Keratinocyte (primary cell): ENCODE results near the gene LRRIQ4. TPM values are rescaled to one million over a fixed set of nuclear protein-coding genes. Genes with fewer than 3 reads are reported as not detected.

Experiments
- DNase-seq: peaks from one replicate; pipeline ENCODE4 v3.0.0-alpha.2; 2011; ENCODE audit warnings: low read depth, missing footprints, low spot score
- FAIRE-seq: peaks from 2 replicates; lab custom pipeline; 2011; peaks lifted over from hg19 to GRCh38; lab: Jason Lieb, UNC
- H2AFZ ChIP-seq: 2 replicates; pipeline ENCODE4 v1.6.0; 2012; ENCODE audit warnings: low read length, control low read depth, inconsistent platforms; ENCODE audit not compliant: control insufficient read depth
- H3K27ac ChIP-seq: 2 replicates; pipeline ENCODE4 v1.5.1; 2011; ENCODE audit warnings: low read length; ENCODE audit not compliant: control insufficient read depth, insufficient read depth
- H3K27me3 ChIP-seq: 3 replicates; pipeline ENCODE4 v1.6.0; 2011; ENCODE audit warnings: low read length; ENCODE audit not compliant: control insufficient read depth, insufficient read depth; ENCODE audit errors: extremely low read depth
- H3K36me3 ChIP-seq, 2 experiments: 2 replicates in 1 of 2; 3 replicates in 1 of 2; pipeline ENCODE4 v1.5.1; 2011; ENCODE audit warnings: low read length in 2 of 2, mild to moderate bottlenecking in 1 of 2; ENCODE audit not compliant: control insufficient read depth in 2 of 2, insufficient read depth in 2 of 2; ENCODE audit errors: extremely low read depth in 1 of 2
- H3K4me1 ChIP-seq: 3 replicates; pipeline ENCODE4 v1.5.1; 2011; ENCODE audit warnings: low read length; ENCODE audit not compliant: control insufficient read depth, insufficient read depth; ENCODE audit errors: extremely low read depth
- H3K4me2 ChIP-seq: 3 replicates; pipeline ENCODE4 v1.6.0; 2011; ENCODE audit warnings: low read depth, low read length; ENCODE audit not compliant: control insufficient read depth, insufficient read depth; ENCODE audit errors: extremely low read depth
- H3K4me3 ChIP-seq, 3 experiments: fragments of 200-600 bp in 1 of 3; sonication (generic) in 1 of 3; 2 replicates in 2 of 3; 3 replicates in 1 of 3; pipeline ENCODE4 v1.5.1; 2011 to 2016; ENCODE audit warnings: low read length in 3 of 3, mild to moderate bottlenecking in 3 of 3, control low read depth in 2 of 3, inconsistent platforms in 1 of 3, low read depth in 1 of 3, mixed read lengths in 1 of 3, mixed run types in 1 of 3, moderate library complexity in 1 of 3; ENCODE audit not compliant: control insufficient read depth in 2 of 3, insufficient read depth in 2 of 3; ENCODE audit errors: extremely low read depth in 1 of 3
- H3K79me2 ChIP-seq: 2 replicates; pipeline ENCODE4 v1.6.0; 2012; ENCODE audit warnings: low read length; ENCODE audit not compliant: control insufficient read depth, insufficient read depth
- H3K9ac ChIP-seq: 3 replicates; pipeline ENCODE4 v1.6.0; 2011; ENCODE audit warnings: low read length; ENCODE audit not compliant: control insufficient read depth, insufficient read depth; ENCODE audit errors: extremely low read depth
- H3K9me1 ChIP-seq: 3 replicates; pipeline ENCODE4 v1.6.0; 2011; ENCODE audit warnings: low read length; ENCODE audit not compliant: control insufficient read depth, insufficient read depth; ENCODE audit errors: extremely low read depth
- H3K9me3 ChIP-seq: 2 replicates; pipeline ENCODE4 v1.5.1; 2012; ENCODE audit warnings: low read depth, low read length; ENCODE audit not compliant: control insufficient read depth
- H4K20me1 ChIP-seq: 3 replicates; pipeline ENCODE4 v1.6.0; 2011; ENCODE audit warnings: low read length; ENCODE audit not compliant: control insufficient read depth, insufficient read depth; ENCODE audit errors: extremely low read depth
- CTCF ChIP-seq, 3 experiments: IDR thresholded peaks in 1 of 3; conservative IDR thresholded peaks in 1 of 3; optimal IDR thresholded peaks in 1 of 3; 2 replicates in 2 of 3; 3 replicates in 1 of 3; pipeline versions ENCODE3 to v1.5.1; 2011; ENCODE audit warnings: low read length in 3 of 3, mild to moderate bottlenecking in 3 of 3, moderate library complexity in 2 of 3, control low read depth in 1 of 3, inconsistent platforms in 1 of 3; ENCODE audit not compliant: insufficient read depth in 2 of 3; ENCODE audit errors: extremely low read depth in 1 of 3
- EZH2 ChIP-seq: IDR thresholded peaks from one replicate; pipeline ENCODE4 v1.6.1; 2012; ENCODE audit warnings: inconsistent platforms, mild to moderate bottlenecking, low read length, moderate library complexity
- dilution Hi-C: fragments of 300-500 bp; cut with MboI; formaldehyde crosslinking; loops from one replicate; pipeline ENCODE4 v1.7.0; 2020; ENCODE audit warnings: low sequenced_read_pairs; ENCODE audit not compliant: extremely low pct_ligation_motif_present
- polyA plus RNA-seq, 5 experiments: library from polyadenylated mRNA; depleted of rRNA in 3 of 5; stranded (reverse) in 3 of 5; stranded (forward) in 1 of 5; unstranded in 1 of 5; fragments of >200 nt; gene quantifications; 1 replicate in 1 of 5; 2 replicates in 3 of 5; 3 replicates in 1 of 5; pipeline versions ENCODE4 v1.2.1 to v1.2.3, GENCODE V29; 2011 to 2012; ENCODE audit warnings: missing spikeins in 2 of 5, low read depth in 1 of 5, low replicate concordance in 1 of 5

The LRRIQ4 gene
- polyA plus RNA-seq, 1 donor (not counting 4 experiments of a cell fraction or from before 2014, with no cell fraction given) = not detected

- dilution Hi-C loops = no loop called here
- no peak overlapping the region for H3K4me2 ChIP-seq
- no peak overlapping the region for H3K4me3 ChIP-seq
- no peak for TF ChIP-seq CTCF (optimal IDR thresholded peaks at IDR 0.05 in 1 of 3, IDR thresholded peaks at IDR 0.05 in 1 of 3, conservative IDR thresholded peaks at IDR 0.05 in 1 of 3; ENCODE audit: extremely low read depth in 1 of 3, insufficient read depth in 2 of 3, low read length in 3 of 3)
- TF ChIP-seq EZH2 = no peak
- DNase-seq = no peak
- no peak overlapping the region for H3K9ac ChIP-seq
- H3K9me1 ChIP-seq = no peaks in the 10 kb centered on the region
- no peak for FAIRE-seq
- no peaks in the 10 kb centered on the region for H3K4me1 ChIP-seq
- H3K27me3 ChIP-seq = no peaks in the 10 kb centered on the region
- no peaks in the 10 kb centered on the region for H3K79me2 ChIP-seq
- H3K27ac ChIP-seq = no peak overlapping the region
- no peaks in the 10 kb centered on the region for H3K9me3 ChIP-seq
- no peaks in the 10 kb centered on the region for H4K20me1 ChIP-seq
- H3K36me3 ChIP-seq = no peaks in the 10 kb centered on the region
- H2AFZ ChIP-seq = no peak overlapping the region
Observed at GRCh38 chr3:169804681-169805080, 8.0 kb upstream of the LRRIQ4 start.

- TF ChIP-seq EZH2 (no peak), CTCF (optimal IDR thresholded peaks at IDR 0.05 in 1 of 3, IDR thresholded peaks at IDR 0.05 in 1 of 3, conservative IDR thresholded peaks at IDR 0.05 in 1 of 3; ENCODE audit: extremely low read depth in 1 of 3, insufficient read depth in 2 of 3, low read length in 3 of 3) (no peak)
- H3K27me3 ChIP-seq = no peaks in the 10 kb centered on the region
- no peaks in the 10 kb centered on the region for H4K20me1 ChIP-seq
- no peaks in the 10 kb centered on the region for H3K79me2 ChIP-seq
- H3K4me2 ChIP-seq = no peak overlapping the region
- no peak overlapping the region for H3K27ac ChIP-seq
- no peaks in the 10 kb centered on the region for H3K36me3 ChIP-seq
- H3K4me1 ChIP-seq = peaks cover 7% of the 10 kb centered on the region
- H3K9me1 ChIP-seq = no peaks in the 10 kb centered on the region
- no peak overlapping the region for H3K4me3 ChIP-seq
- DNase-seq (no peak), FAIRE-seq (no peak)
- H3K9me3 ChIP-seq = no peaks in the 10 kb centered on the region
- H2AFZ ChIP-seq = no peak overlapping the region
- no peak overlapping the region for H3K9ac ChIP-seq
- dilution Hi-C loops = no loop called here
Observed at GRCh38 chr3:169809230-169809795, 3.4 kb upstream of the LRRIQ4 start.
